Neural cell (in vitro differentiated cells): ENCODE data around the gene MAGIX. TPM values are rescaled to one million over a fixed set of nuclear protein-coding genes. Genes with fewer than 3 reads are reported as not detected.
A peak's percentile ranks its signal among the peaks of the same experiment; 100 is the strongest.

Source experiments
- H2AFZ ChIP-seq: fragments of 200-600, 300-800 bp; sonication (generic), shearing (Covaris generic); 2 replicates; pipeline ENCODE4 v1.6.0; 2014; ENCODE audit warnings: low read depth, mild to moderate bottlenecking, antibody characterized with exemption, low read length, moderate library complexity
- H3F3A ChIP-seq: fragments of 200-600 bp; shearing (Covaris generic); 2 replicates; pipeline ENCODE4 v1.6.1; 2016; ENCODE audit warnings: mild to moderate bottlenecking, moderate library complexity, mixed read lengths, antibody characterized with exemption, low read length; ENCODE audit not compliant: insufficient read depth, poor library complexity, severe bottlenecking
- H3K27ac ChIP-seq: fragments of 200-600, 300-800 bp; sonication (generic), shearing (Covaris generic); 2 replicates; pipeline ENCODE4 v1.5.1; 2014; ENCODE audit warnings: mild to moderate bottlenecking, low read length, moderate library complexity
- H3K27me3 ChIP-seq: fragments of 300-800, 200-600 bp; sonication (generic), shearing (Covaris generic); 2 replicates; pipeline ENCODE4 v1.6.0; 2014; ENCODE audit warnings: mild to moderate bottlenecking, low read depth, low read length, moderate library complexity; ENCODE audit not compliant: insufficient read depth
- H3K36me3 ChIP-seq: fragments of 300-800, 200-600 bp; sonication (generic), shearing (Covaris generic); 2 replicates; pipeline ENCODE4 v1.5.1; 2014; ENCODE audit warnings: mild to moderate bottlenecking, antibody characterized with exemption, low read length, moderate library complexity; ENCODE audit not compliant: insufficient read depth
- H3K4me2 ChIP-seq: fragments of 300-800, 200-600 bp; sonication (generic), shearing (Covaris generic); 2 replicates; pipeline ENCODE4 v1.6.0; 2014; ENCODE audit warnings: mild to moderate bottlenecking, low read length
- H3K4me3 ChIP-seq: fragments of 300-800, 200-600 bp; sonication (generic), shearing (Covaris generic); 2 replicates; pipeline ENCODE4 v1.5.1; 2014; ENCODE audit warnings: mild to moderate bottlenecking, low read length, moderate library complexity
- H3K79me2 ChIP-seq: fragments of 200-600 bp; shearing (Covaris generic); replicated peaks from 2 replicates; pipeline ENCODE4 v1.6.0; 2014; ENCODE audit warnings: mild to moderate bottlenecking, low read length, moderate library complexity; ENCODE audit not compliant: insufficient read depth
- H3K9ac ChIP-seq: fragments of 300-800, 200-600 bp; sonication (generic), shearing (Covaris generic); 2 replicates; pipeline ENCODE4 v1.6.1; 2016; ENCODE audit warnings: mild to moderate bottlenecking, low read length, mixed read lengths
- H3K9me2 ChIP-seq: fragments of 200-600 bp; shearing (Covaris generic); 2 replicates; pipeline ENCODE4 v1.6.1; 2016; ENCODE audit warnings: mild to moderate bottlenecking, low read length, mixed read lengths; ENCODE audit not compliant: insufficient read depth
- H3K9me3 ChIP-seq: fragments of 200-600, 300-800 bp; sonication (generic), shearing (Covaris generic); 2 replicates; pipeline ENCODE4 v1.6.1; 2016; ENCODE audit warnings: mild to moderate bottlenecking, mixed run types, low read length, moderate library complexity, mixed read lengths
- H4K20me1 ChIP-seq: fragments of 200-600 bp; shearing (Covaris generic); 2 replicates; pipeline ENCODE4 v1.6.1; 2016; ENCODE audit warnings: mild to moderate bottlenecking, mixed run types; ENCODE audit not compliant: insufficient read depth
- EP300 ChIP-seq: fragments of 450-650 bp; conservative IDR thresholded peaks from 2 replicates; pipeline ENCODE4 v1.6.1; 2014; ENCODE audit warnings: antibody characterized with exemption, mild to moderate bottlenecking, moderate library complexity; ENCODE audit not compliant: poor library complexity, severe bottlenecking
- EZH2 ChIP-seq: fragments of 200-600, 300-800 bp; shearing (Covaris generic), sonication (generic); IDR thresholded peaks from 2 replicates; pipeline ENCODE4 v1.6.1; 2014; ENCODE audit warnings: antibody characterized with exemption, low read length, borderline replicate concordance, mild to moderate bottlenecking; ENCODE audit not compliant: insufficient read depth, poor library complexity, severe bottlenecking
- MXI1 ChIP-seq: fragments of 450-650 bp; conservative IDR thresholded peaks from 2 replicates; pipeline ENCODE4 v1.6.1; 2014; ENCODE audit warnings: antibody characterized with exemption, mild to moderate bottlenecking; ENCODE audit not compliant: poor library complexity, severe bottlenecking
- POLR2AphosphoS5 ChIP-seq: IDR thresholded peaks from 2 replicates; pipeline ENCODE4 v1.6.1; 2012
- RAD21 ChIP-seq: fragments of 450-650 bp; conservative IDR thresholded peaks from 2 replicates; pipeline ENCODE4 v1.6.1; 2014; ENCODE audit warnings: antibody characterized with exemption, mild to moderate bottlenecking, moderate library complexity
- SMC3 ChIP-seq: fragments of 450-650 bp; conservative IDR thresholded peaks from 2 replicates; pipeline ENCODE4 v1.6.1; 2014; ENCODE audit warnings: antibody characterized with exemption, mild to moderate bottlenecking, moderate library complexity; ENCODE audit not compliant: poor library complexity
- TAF1 ChIP-seq: IDR thresholded peaks from 2 replicates; pipeline ENCODE4 v1.6.1; 2012; ENCODE audit warnings: low read depth
- polyA plus RNA-seq: library from polyadenylated mRNA; depleted of rRNA; stranded (reverse); fragments of >200 nt; gene quantifications from 2 replicates; pipeline ENCODE4 v1.2.3, GENCODE V29; 2014
- TF ChIP-seq, protein P1 (sequence below): fragments of 450-650 bp; IDR thresholded peaks from 2 replicates; pipeline ENCODE4 v1.5.1; 2014; ENCODE audit warnings: antibody characterized with exemption, mild to moderate bottlenecking, moderate library complexity; ENCODE audit not compliant: poor library complexity, severe bottlenecking
- TF ChIP-seq, protein P2 (sequence below): IDR thresholded peaks from 2 replicates; pipeline ENCODE4 v1.6.1; 2012; ENCODE audit warnings: borderline replicate concordance

Gene MAGIX
- polyA plus RNA-seq, 1 donor from 2014 or later = 4.2 TPM

DNA sequence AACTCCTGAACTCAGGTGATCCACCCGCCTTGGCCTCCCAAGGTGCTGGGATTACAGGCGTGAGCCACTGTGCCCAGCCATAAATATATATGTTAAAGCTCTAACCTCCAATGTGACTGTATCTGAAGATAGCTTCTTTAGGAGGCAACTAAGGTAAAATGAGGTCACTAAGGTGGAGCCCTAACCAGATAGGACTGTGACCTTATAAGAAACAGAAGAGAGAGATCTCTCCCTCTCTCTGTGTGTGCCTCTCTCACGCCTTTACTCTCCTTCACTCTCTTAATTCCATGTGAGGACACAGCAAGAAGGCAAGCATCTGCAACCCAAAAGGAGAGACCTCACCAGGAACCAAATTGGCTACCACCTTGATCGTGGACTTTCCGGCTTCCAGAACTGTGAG, 926 bp upstream of the MAGIX start:
- Histone ChIP-seq H3K9ac (no peak overlapping the region), H3F3A (no peaks in the 10 kb centered on the region), H3K79me2 (no peaks in the 10 kb centered on the region), H3K27me3 (no peaks in the 10 kb centered on the region), H3K4me3 (no peak overlapping the region), H3K9me3 (no peaks in the 10 kb centered on the region), H3K36me3 (no peaks in the 10 kb centered on the region), H3K9me2 (no peaks in the 10 kb centered on the region), H4K20me1 (no peaks in the 10 kb centered on the region), H3K27ac (no peak overlapping the region), H3K4me2 (no peak overlapping the region), H2AFZ (no peak overlapping the region)
- TF ChIP-seq, protein P1, sequence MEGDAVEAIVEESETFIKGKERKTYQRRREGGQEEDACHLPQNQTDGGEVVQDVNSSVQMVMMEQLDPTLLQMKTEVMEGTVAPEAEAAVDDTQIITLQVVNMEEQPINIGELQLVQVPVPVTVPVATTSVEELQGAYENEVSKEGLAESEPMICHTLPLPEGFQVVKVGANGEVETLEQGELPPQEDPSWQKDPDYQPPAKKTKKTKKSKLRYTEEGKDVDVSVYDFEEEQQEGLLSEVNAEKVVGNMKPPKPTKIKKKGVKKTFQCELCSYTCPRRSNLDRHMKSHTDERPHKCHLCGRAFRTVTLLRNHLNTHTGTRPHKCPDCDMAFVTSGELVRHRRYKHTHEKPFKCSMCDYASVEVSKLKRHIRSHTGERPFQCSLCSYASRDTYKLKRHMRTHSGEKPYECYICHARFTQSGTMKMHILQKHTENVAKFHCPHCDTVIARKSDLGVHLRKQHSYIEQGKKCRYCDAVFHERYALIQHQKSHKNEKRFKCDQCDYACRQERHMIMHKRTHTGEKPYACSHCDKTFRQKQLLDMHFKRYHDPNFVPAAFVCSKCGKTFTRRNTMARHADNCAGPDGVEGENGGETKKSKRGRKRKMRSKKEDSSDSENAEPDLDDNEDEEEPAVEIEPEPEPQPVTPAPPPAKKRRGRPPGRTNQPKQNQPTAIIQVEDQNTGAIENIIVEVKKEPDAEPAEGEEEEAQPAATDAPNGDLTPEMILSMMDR = no peak
- TF ChIP-seq RAD21 (no peak), EP300 (no peak), SMC3 (no peak), MXI1 (no peak), POLR2AphosphoS5 (no peak), TAF1 (no peak), EZH2 (no peak)
- TF ChIP-seq, protein P2, sequence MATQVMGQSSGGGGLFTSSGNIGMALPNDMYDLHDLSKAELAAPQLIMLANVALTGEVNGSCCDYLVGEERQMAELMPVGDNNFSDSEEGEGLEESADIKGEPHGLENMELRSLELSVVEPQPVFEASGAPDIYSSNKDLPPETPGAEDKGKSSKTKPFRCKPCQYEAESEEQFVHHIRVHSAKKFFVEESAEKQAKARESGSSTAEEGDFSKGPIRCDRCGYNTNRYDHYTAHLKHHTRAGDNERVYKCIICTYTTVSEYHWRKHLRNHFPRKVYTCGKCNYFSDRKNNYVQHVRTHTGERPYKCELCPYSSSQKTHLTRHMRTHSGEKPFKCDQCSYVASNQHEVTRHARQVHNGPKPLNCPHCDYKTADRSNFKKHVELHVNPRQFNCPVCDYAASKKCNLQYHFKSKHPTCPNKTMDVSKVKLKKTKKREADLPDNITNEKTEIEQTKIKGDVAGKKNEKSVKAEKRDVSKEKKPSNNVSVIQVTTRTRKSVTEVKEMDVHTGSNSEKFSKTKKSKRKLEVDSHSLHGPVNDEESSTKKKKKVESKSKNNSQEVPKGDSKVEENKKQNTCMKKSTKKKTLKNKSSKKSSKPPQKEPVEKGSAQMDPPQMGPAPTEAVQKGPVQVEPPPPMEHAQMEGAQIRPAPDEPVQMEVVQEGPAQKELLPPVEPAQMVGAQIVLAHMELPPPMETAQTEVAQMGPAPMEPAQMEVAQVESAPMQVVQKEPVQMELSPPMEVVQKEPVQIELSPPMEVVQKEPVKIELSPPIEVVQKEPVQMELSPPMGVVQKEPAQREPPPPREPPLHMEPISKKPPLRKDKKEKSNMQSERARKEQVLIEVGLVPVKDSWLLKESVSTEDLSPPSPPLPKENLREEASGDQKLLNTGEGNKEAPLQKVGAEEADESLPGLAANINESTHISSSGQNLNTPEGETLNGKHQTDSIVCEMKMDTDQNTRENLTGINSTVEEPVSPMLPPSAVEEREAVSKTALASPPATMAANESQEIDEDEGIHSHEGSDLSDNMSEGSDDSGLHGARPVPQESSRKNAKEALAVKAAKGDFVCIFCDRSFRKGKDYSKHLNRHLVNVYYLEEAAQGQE = no peak

DNA sequence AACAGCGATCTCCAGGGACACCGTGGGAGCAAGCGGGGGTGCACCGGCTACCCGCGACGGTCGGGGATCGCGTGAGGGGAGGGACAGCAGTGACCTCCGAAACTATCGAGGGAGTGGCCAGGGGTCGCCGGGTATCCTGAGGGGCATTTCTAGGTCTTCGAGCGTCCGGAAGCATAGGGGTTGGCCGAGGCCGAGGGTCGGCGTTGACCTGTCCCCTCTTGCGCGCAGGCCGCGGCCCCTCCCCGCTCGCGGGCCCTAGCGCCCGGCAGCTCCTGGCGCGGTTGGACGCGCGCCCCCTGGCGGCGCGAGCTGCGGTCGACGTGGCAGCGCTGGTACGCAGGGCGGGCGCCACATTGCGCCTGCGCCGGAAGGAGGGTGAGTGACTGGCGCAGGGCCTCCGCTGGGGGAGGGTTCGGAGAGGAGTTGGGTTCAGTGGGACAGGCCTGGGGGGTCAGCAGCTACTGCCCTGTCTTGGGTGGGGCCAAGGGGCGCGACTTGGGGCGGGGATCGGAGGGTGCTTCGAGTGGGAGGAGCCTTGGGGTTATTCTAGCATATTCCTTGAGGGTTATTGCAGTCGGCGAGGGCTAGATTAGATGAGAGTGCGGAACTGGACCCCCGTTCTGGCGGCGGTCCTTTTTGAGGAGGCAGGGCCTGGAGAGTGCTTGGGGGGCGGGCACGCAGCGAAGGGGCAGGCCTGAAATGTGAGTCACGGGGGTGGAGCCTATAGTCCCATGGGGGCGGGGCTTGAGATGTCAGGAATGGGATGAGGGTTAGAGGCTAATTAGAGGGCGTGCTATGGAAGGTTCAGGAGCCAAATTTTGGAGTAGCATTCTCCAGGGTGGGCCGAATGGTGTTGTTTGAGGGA, 1.2 kb downstream of the MAGIX start:
- no peaks in the 10 kb centered on the region for H3K9me3 ChIP-seq
- no peak overlapping the region for H3K4me2 ChIP-seq
- no peaks in the 10 kb centered on the region for H3K27me3 ChIP-seq
- no peaks in the 10 kb centered on the region for H3K9me2 ChIP-seq
- H3K4me3 ChIP-seq = peak overlapping the region; percentile 58
- H3K9ac ChIP-seq = peak overlapping the region; percentile 44
- no peaks in the 10 kb centered on the region for H3F3A ChIP-seq
- H3K27ac ChIP-seq = no peak overlapping the region
- H3K79me2 ChIP-seq = no peaks in the 10 kb centered on the region
- no peak overlapping the region for H2AFZ ChIP-seq
- TF ChIP-seq EP300 (no peak), TAF1 (no peak), EZH2 (no peak), SMC3 (peak; percentile 42)
- TF ChIP-seq, protein P1 = peak; percentile 73
- H4K20me1 ChIP-seq = no peaks in the 10 kb centered on the region
- no peaks in the 10 kb centered on the region for H3K36me3 ChIP-seq
